ENCODE results near the gene ERBB4. TPM values are rescaled to one million over a fixed set of nuclear protein-coding genes. Genes with fewer than 3 reads are reported as not detected.
A peak's percentile ranks its signal among the peaks of the same experiment; 100 is the strongest.

ERBB4 gene
- total RNA-seq, 1 donor from 2014 or later: 9.2 TPM

DNA sequence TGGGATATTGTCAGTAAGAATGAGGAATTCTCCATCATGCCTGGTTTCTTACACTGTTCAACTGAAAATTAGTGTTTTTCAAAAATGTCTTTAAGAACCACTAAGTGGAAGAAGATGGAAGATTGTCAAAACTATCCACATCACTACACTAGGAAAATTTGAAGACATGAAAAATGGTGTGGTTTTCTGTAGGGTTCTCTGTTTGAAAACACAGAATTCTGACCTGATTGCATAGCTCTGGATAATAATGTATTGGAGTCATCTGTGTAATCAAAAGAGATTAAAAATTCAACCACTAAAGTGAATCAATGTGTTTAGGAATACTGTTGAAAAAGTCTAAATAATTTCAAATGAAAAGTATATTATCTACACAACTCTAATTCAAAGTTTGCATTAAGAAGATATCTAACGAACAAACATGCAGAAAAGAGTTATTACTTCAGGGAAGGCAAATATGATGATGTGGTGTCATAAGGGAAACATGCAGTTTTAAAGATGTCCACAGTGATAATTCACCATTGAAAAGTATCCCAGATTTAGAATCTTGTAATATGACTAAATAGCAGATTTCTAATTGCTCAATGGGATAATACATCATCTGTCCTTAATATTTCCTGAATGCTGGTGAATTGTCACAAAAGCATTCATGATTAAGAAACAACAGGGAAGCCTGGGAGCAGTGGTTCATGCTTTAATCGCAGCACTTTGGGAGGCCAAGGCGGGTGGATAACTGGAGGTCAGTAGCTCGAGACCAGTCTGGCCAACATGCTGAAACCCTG, 116.9 kb downstream of the ERBB4 start:
- no peaks in the 10 kb centered on the region for H3K4me1 Mint-ChIP-seq
- no peak overlapping the region for H3K27ac Mint-ChIP-seq
- peaks cover 4% of the 10 kb centered on the region for H3K36me3 Mint-ChIP-seq
- no peak overlapping the region for H3K4me3 Mint-ChIP-seq
- TF ChIP-seq, protein P1, sequence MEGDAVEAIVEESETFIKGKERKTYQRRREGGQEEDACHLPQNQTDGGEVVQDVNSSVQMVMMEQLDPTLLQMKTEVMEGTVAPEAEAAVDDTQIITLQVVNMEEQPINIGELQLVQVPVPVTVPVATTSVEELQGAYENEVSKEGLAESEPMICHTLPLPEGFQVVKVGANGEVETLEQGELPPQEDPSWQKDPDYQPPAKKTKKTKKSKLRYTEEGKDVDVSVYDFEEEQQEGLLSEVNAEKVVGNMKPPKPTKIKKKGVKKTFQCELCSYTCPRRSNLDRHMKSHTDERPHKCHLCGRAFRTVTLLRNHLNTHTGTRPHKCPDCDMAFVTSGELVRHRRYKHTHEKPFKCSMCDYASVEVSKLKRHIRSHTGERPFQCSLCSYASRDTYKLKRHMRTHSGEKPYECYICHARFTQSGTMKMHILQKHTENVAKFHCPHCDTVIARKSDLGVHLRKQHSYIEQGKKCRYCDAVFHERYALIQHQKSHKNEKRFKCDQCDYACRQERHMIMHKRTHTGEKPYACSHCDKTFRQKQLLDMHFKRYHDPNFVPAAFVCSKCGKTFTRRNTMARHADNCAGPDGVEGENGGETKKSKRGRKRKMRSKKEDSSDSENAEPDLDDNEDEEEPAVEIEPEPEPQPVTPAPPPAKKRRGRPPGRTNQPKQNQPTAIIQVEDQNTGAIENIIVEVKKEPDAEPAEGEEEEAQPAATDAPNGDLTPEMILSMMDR (IDR thresholded peaks at IDR 0.05; ENCODE audit: unreplicated experiment): no peak
- DNase-seq (ENCODE audit: low spot score in 2 of 2, unreplicated experiment in 2 of 2): no peak
- peaks cover 7% of the 10 kb centered on the region for H3K9me3 Mint-ChIP-seq
- H3K27me3 Mint-ChIP-seq (ENCODE audit: low read depth): no peaks in the 10 kb centered on the region

DNA sequence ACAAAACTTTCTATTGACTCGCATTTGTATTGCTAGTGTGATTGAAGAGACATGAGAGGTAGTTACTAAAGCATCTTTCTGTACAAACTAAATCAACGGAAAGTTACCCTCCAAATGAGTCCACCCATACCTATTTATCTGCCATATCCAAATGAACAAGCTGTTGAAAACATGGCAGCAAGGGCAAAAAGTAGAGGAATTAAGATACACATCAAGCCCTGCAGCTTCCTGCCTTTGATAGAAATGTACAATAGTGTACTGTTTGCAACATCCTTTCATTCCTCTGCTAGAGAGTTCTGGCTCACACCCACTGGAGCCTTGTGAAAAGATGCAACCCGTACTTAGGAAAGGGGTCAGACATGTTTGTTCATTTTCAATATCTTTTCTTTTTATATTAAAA, 122.5 kb downstream of the ERBB4 start:
- DNase-seq (ENCODE audit: low spot score in 2 of 2, unreplicated experiment in 2 of 2): no peak
- H3K4me3 Mint-ChIP-seq: no peak overlapping the region
- H3K36me3 Mint-ChIP-seq: no peaks in the 10 kb centered on the region
- peaks cover 14% of the 10 kb centered on the region for H3K4me1 Mint-ChIP-seq
- H3K9me3 Mint-ChIP-seq: peaks cover 4% of the 10 kb centered on the region
- TF ChIP-seq, protein P1 (IDR thresholded peaks at IDR 0.05; ENCODE audit: unreplicated experiment): no peak
- H3K27me3 Mint-ChIP-seq (ENCODE audit: low read depth): no peaks in the 10 kb centered on the region
- H3K27ac Mint-ChIP-seq: no peak overlapping the region

DNA sequence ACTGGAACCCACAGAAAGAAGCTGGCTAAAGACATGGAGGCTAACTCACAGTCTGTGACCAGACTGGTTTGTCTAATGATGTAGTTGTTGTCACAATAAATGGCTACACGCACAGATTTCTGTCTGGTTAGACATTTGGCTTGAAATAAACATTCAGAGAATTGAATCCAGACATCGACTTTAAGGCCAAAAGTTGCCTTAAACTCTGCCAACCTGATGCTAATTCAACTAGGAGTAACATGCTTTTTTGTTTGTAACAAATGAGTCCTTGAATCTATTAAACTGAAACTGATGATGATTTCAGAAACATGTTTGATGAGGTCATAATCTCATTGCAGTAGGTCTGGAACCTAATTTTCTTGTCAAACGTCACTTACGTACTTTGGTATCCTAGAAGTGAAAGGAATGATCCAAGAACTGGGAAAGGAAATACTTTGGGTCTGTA, 123.8 kb downstream of the ERBB4 start:
- TF ChIP-seq, protein P1 (IDR thresholded peaks at IDR 0.05; ENCODE audit: unreplicated experiment): no peak
- DNase-seq (ENCODE audit: low spot score in 2 of 2, unreplicated experiment in 2 of 2): no peak
- H3K36me3 Mint-ChIP-seq: no peaks in the 10 kb centered on the region
- peaks cover 4% of the 10 kb centered on the region for H3K9me3 Mint-ChIP-seq
- H3K27ac Mint-ChIP-seq: peak overlapping the region; percentile 77
- peaks cover 14% of the 10 kb centered on the region for H3K4me1 Mint-ChIP-seq
- H3K4me3 Mint-ChIP-seq: no peak overlapping the region
- no peaks in the 10 kb centered on the region for H3K27me3 Mint-ChIP-seq (ENCODE audit: low read depth)

DNA sequence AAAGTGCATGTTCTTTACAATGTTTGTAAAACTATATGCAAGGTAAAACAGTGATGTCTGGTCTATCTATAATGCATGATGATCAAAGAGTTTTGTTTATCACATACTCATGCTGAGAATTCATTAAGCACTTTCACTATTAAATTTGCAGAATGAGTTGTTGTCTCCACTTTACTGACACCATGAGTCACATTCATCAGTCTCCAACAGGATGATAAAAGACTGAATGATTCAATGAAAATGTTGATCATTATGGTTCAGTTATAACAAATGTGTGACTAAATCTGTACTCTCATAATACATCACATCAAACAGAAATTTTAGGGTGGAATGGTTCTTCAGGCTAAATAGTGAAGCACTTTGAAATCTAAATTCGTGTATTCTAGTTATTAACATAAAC, 129.0 kb downstream of the ERBB4 start:
- DNase-seq (ENCODE audit: low spot score in 2 of 2, unreplicated experiment in 2 of 2): no peak
- Mint-ChIP-seq H3K9me3 (peaks cover 9% of the 10 kb centered on the region), H3K4me3 (no peak overlapping the region), H3K27ac (no peak overlapping the region), H3K36me3 (no peaks in the 10 kb centered on the region), H3K27me3 (ENCODE audit: low read depth) (no peaks in the 10 kb centered on the region), H3K4me1 (peaks cover 15% of the 10 kb centered on the region)
- TF ChIP-seq, protein P1 (IDR thresholded peaks at IDR 0.05; ENCODE audit: unreplicated experiment): no peak

DNA sequence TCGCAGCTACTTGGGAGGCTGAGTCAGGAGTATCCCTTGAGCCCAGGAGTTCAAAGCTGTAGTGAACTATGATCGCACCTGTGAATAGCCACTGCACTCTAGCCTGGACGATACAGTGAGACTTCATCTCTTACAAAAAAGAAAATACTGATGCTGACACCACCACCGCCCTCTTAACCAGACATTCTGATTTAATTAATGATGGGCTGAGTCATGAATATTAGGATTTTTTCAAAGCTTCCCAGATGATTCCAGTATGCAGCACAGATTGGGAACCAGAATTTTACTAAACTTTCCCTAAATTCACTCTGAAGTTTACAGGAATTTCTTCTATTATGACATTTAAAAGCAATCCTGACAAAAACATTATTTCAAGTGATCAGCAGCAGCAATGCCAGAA, 130.1 kb downstream of the ERBB4 start:
- no peak for DNase-seq (ENCODE audit: low spot score in 2 of 2, unreplicated experiment in 2 of 2)
- H3K27ac Mint-ChIP-seq: no peak overlapping the region
- H3K36me3 Mint-ChIP-seq: no peaks in the 10 kb centered on the region

More for the DNA sequence above, 130.1 kb downstream of the ERBB4 start:
- Mint-ChIP-seq H3K4me1 (peaks cover 7% of the 10 kb centered on the region), H3K9me3 (peaks cover 9% of the 10 kb centered on the region), H3K4me3 (no peak overlapping the region), H3K27me3 (ENCODE audit: low read depth) (no peaks in the 10 kb centered on the region)
- TF ChIP-seq, protein P1 (IDR thresholded peaks at IDR 0.05; ENCODE audit: unreplicated experiment): no peak
